HG02798 (cell line): Measurements from ENCODE around the gene LDB2.
"Not testable (repeated sequence)": the region's sequence is repeated elsewhere in the genome, so short reads cannot be mapped to it uniquely, and the experiment has no call there.

ENCODE experiments used
- ATAC-seq: cut with Tn5 transposase; IDR thresholded peaks from one replicate; pipeline ENCODE4 v1.9.1; 2021; ENCODE audit warnings: mild to moderate bottlenecking; ENCODE audit not compliant: unreplicated experiment, poor library complexity

Gene LDB2

DNA sequence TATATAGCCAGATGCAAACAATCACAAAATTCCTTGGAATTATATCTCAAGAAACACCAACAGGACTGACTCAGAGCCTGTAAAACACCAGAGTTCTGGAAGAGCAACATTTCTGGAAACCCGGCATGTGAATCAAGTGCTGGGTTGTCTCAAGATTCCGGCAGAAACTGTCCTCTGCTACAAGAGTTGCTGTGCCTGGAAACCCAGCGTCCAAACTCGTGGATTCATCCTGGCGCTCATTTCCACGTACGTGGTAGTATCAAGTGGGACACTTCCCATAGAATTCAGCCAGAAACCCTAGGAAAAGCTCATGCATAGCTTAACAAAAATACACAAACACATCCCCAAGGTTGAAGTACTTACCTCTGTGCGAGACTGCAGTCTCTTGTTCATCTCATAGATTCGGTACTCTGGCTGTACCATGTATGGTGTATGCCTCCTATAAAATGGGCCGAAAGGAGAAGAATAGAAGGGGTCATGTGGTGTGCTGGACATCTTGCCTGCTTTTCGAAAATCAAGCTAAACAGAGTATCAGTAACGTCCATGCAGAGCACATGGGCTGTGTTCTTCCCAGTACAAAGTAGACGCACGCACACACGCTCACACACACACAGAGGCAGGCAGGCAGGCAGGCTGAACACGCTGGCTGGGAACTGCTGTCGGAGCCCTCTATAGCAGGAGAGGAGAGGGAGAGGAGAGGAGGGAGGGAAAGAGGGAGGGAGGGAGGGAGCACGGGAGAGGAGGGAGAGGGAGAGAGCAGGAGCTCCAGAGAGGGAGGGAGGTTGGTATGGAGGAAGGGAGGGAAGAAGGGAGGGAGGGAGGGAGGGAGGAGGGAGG lies at the start of gene LDB2:
Gene LDB2, minus strand, starts transcription at position 655 of the 837 bp plus-strand sequence.
- no peak for ATAC-seq

DNA sequence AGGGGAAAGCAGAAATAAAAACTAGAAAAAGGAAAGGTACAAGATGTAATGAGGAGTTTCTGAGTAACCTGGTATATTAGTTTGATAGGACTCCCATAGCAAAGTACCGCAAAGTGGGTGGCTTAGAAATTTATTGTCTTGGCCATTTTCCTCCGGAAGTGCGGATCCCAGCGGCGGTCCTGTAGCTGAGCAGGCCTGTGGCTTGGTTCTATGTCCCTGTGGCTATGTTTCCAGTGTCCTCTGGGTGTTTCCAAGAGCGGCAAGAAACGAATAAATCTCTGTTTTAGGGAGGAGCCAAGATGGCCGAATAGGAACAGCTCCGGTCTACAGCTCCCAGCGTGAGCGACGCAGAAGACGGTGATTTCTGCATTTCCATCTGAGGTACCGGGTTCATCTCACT lies 44.0 kb upstream of the LDB2 start:
- no peak for ATAC-seq

DNA sequence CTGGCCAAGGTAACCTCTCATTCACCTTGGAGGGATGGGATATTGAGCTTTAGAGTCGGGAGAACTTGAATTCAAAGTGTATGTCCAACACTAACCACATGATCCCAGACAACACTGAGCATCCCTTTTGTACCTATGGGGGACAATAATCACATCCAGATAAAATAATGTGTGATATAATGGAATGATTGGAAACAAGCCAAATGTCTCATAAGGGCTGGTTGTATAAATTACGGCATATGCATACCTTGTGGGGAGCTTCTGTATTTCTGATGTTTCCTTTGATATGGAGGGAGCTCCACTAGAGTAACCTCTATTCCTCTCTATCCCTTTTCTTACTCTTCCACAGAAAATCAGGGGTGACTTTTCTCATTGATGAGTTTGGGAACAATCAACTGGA lies 40.7 kb upstream of the LDB2 start:
- no peak for ATAC-seq

DNA sequence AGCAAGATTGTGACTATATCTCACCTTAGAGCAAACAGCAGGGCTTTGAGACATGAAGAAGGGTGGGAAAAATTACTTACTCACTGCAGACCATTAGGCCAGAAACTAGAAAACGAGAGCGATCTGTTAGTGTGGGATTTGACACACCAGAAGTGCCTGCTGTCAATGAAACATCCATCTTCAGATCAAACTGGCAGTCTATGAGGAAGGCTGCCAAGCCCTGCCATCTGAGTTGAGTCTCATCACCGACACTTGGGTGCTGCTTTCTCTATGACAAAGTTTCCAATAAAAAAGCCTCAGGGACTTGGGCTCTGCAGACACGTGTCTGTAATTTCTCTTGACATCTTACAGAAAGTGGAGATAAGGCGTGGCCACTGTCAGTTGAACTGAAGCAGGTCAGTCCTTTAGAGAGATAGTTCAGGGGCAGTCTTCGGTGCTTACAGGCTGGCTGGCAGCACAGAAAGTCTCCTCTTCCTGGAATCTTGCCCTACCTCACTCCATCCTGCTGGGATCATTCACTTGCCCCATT lies 40.1 kb upstream of the LDB2 start:
- no peak for ATAC-seq

DNA sequence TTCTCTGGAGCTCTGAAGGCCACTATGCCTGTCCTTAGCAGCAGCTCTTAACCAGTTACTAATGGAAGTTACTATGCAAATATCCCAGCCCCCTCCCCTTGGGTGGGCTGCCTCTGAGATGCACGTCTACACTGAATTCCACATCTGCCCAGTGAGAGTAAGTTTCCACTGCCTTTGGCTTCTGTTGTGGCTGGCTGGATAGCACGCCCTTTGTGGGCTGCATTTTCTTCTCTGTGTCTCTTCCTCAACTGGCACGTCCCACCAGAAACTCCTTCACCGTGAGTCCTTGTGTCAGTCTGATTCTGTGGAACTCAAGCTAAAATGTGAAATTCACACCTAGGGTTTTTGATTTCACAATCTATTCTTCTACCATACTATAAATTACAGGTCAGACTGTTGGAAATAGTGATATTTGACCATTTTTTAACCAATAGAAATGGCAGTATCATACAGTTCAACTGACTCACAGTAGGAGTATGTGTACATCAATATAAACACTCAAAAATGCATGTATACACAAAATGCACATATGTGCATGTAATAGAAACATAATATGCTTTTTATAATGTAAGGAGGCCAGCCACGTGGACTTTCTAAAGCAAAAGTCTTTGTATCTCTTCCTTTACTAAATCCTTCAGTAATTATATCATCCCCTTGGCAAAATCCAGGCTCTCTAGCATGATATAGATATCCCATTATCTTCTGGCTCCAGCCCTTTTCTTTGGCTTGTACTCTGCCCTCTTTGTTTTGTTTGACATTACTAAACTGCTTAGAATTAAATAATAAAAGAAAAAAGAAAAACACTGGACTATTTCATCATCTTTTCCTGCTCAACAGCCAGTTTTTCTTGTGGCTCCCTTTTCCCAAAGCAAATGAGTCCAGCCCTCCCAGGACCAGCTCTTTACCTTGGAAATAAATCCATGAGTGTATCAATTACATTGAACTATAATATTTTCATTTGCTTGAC lies 33.2 kb upstream of the LDB2 start:
- no peak for ATAC-seq

DNA sequence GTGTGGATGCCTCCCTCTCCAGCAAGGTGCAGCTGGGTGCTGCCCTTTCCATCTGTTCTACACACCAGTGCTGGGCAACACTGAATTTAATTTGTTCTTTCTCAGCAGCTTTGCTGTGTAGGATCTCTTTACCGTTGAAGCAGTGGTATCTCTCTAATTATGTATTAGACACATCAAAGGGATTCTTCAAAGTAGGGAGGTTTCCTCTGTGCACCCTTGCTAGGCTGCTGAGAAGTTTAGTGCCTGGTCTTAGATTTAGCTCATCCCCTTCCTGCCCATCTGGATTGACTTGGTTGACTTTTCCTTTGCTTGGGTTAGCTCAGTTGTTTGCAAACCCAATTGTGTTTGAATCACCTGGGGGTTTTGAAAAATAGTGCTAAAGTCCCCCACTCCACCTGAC lies 27.8 kb upstream of the LDB2 start:
- no peak for ATAC-seq

DNA sequence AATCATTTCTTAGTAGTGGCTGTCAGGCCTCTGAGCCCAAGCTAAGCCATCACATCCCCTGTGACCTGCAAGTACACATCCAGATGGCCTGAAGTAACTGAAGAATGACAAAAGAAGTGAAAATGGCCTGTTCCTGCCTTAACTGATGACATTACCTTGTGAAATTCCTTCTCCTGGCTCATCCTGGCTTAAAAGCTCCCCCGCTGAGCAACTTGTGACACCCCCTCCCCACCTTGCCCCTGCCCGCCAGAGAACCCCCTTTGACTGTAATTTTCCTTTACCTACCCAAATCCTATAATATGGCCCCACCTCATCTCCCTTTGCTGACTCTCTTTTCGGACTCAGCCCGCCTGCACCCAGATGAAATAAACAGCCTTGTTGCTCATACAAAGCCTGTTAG lies 20.3 kb upstream of the LDB2 start:
- not testable (repeated sequence) for ATAC-seq

DNA sequence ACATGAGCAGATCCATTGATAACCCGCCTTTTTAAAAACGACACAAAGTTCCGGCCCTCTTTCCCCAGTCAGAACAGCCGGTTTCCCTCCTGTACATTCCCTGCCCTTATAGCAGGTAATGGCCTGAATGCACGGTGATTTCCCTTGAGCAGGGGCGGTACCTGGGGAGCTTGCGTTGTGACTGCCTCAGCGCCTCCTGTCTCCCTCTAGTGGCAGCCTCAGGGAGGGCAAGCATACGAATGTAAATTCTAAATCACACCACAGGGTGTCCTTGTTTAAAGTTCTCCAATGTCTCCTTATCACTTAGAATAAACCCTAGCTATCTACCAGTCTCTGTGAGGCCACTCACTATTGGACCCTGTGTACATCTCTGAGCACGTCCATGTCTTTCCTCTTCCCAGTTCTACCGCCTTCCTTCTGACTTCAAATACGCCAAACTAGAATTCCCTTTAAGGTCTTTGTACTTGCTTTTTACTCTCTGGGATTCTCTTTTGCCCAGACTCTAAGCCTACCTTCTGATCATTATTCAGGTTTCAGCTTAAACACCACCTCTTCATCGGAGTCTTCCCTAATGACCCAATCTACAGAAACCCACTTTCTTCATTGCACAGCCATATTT lies 18.4 kb upstream of the LDB2 start:
- ATAC-seq: peak; percentile 99

DNA sequence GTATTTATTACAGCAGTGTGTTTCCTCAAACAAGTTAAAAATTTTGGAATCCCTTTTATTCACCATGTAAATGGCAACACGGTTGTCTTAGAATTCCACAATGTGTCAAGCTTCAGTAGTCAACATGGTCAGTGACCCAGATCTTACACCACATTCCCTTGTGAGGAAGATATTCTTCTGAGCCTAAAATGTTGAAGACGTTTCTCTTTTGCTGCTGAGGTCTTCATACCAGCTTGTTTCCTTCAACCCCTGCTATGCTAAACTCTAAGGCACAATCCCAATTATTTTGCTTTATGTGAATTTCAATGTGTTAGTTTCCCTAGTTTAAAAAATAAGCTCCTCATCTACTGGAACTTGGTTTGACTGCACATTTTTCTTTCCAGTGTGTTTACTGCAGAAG lies 17.6 kb upstream of the LDB2 start:
- no peak for ATAC-seq

DNA sequence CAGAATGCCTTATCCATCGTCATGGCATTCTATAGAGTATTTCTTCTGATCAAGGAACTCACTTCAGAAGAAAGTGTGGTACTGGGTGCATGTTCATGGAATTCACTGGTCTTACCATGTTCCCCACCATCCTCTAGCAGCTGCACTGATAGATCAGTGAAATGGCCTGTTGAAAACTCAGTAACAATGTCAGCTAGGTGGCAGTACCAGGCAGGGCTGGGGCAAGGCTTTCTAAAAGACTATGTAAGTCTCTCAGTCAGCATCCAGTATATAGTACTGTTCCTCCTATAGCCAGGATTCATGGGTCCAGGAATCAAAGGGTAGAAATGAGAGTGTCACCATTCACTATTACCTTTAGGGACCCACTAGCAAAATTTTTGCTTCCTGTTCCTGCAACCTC lies 15.8 kb upstream of the LDB2 start:
- ATAC-seq: no peak

DNA sequence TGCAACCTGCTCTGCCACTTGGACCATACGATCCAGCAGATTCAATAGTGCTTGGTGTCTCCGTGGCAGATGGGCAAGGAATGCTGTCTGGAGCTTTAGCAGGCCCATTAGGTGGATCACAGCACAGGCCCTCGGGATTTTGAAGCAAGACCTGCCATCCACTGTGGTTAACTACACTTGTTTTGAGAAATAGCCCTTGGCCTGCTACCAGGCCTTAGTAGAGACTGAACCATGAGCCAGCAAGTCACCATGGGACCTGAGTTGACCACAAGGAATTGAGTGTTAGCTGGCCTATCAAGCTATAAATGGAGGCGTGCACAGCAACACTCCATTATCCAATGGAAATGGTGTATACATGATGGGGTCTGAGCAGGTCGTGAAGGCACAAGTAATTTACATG lies 14.5 kb upstream of the LDB2 start:
- no peak for ATAC-seq

DNA sequence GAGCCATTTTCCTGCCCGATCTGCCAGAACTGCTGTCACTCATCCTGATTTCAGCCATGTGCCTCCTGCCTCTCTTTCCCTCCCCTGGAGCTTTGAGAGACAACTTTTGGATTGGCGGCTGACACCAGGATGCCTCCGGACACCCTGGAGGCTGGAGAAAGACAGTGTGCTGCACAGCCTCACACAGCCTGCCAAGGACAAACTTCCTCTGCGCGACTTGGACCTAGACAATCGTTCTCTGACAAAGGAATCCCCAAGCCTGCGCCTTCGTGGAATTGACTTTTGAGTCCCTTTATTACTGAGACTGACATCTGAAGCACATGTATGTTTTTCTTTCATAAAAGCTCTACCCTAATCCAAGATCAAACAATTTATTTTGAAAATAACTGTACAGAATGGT lies 10.8 kb upstream of the LDB2 start:
- ATAC-seq: no peak

DNA sequence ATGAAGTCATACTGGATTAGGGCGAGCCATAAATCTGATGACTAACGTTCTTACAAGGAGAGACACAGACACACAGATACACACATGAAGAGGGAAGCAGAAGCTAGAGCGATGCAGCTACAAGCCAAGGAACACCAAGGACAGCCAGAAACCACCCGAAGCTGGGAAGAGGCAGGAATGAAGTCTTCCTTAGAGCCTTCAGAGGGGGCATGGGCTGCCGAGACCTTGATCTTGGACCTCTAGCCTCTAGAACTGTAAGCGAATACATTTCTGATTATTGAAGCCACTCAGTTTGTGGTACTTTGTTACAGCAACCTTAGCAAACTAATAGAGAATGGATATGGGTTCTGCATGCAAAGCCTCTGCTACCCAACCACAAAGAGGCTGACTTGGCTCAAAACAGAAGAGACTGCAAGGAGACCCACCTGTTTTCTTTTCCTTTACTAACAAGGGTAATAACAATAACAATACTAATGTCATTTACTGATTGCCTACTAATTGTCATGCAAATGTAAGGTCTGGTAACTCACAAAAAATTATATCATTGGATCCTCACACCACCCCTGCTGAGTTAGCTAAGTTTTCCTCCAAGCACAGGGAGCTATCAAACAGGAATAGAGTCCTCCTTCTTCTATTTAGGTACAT lies 10.1 kb upstream of the LDB2 start:
- ATAC-seq: no peak

DNA sequence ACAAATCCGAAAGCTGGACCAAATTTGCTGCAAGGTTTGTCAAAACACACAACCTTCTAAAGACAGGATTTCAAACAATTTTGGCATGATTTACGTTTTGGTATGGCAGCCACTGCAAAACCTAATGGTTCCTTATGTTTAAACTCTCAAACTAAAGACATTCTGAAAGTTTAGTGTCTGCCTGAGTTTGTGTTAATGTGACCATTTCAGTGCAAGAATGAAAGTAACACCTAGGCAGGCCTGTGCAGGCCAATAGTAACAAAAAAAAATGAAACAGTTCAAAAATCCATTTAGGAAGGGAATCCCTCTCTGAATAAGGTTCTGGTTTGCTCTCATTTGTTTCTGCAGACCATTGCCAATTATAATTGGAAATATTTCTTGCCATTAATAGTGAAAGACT lies 1.9 kb upstream of the LDB2 start:
- ATAC-seq: no peak

DNA sequence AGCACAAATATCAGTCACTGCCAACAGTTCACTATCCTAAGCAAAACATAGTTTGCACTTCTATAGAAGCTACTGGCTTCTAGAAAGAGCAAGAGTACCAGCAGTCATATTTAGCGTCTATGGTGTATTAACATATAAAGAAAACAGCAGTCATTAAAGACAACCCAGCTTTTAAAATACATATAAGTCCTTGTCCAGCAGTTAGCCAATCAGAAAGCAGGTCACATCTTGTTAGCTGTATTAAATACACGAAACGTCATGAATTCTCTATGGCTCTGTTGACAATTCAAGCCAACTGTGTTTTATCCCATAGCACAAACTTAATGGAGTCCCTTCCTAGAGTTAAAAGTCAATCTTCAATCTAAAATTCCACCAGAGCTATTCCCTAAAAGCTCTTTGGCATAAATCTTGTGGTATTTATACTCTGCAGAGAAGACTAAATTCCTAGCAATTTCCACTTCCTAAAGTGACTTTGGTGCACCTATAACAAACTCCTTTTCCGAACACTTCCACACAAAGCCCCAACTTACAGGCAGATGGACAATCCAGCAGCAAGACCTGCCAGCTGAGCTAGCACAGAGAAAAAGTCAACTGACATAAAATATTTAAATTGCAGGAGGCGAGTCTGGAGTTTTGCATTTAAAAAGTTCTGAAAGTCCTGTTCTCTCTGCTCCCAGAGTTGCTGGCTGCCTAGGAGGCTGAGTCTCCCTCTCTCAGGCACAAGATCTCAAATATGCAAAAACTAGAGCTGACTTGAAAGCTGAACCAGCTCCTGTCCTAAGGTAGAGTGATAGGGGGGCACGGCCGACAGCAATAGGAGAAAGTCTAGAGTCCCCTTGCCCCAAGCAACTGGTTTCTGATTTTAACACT lies 1.3 kb downstream of the LDB2 start:
- ATAC-seq: no peak

DNA sequence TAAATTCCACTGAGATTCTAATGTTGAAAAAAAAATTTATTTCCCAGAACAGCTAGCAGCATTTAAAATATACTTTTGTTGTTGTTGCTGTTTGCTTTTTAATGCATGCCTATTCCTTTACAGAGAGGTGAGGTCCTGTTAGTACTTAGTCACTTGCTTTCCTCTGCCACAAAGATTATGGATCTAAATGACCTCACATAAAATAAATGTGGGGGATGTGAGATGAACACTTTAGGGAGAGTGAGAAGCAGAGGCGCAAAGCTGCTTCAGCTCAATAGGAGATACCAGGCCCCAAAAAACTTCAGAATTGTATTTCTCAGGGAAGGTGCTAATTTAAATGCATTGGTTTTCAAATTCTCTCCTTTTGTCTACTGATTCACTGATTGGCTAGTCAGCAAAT lies 4.0 kb downstream of the LDB2 start:
- ATAC-seq: no peak

DNA sequence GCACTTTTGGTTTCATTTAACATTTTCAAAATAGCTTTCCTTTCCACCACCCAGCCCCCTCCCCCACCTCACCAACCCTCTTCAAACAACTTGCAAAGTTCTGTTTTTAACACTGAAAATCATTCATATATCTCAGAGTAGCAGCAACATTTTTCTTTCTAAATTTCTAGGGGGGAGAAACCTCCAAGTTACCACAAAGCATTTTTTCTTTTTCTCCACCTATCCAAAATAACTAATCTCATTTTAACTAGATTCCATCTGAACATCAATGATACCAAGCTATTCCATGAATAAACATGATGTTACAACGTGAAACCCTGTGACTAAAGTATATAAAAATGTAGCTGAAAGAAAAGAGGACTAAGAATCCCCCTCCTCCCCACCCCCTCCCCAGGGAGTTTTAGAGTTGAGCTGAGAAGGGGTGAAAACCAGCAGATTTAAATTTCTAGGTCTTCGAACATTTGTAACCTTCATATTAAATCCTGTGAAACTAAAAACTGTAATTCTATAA lies 5.2 kb downstream of the LDB2 start:
- ATAC-seq: no peak

DNA sequence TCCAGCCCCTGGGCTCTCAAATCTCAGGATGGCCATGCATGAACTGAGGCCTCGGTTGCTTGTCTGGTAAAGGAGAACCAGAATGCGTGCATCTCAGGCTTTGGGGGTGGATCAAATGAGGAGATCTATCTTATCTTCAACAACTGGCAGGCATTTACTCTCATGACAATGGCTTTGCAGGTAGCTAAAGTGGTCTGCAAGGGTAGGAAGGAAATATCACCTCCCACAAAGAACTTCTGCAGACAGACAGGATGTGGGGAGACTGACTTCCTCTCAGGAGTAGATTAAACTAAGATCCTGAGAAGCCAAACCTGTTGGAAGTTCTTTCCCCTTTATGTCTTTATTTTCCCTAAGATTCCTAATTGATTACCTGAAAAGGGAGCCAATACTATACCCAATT lies 7.8 kb downstream of the LDB2 start:
- ATAC-seq: no peak

DNA sequence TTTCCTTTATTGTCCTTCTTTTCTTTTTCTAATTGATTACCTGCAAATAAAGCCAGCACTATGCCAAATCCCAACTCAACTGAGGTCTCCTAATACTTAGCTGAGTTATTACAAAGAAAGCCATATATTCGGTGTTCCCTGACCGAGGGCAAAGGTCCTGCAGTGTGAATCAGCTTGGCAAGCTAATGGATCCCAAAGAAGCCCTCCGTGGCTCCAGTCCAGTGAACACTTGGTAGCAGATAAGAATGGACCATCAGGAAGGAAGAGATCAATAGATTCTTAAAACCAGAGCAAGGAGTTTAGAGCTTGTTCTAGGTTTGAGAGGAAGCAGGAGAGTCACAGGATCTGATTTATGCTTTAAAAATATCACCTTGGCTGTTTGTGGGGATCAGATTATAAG lies 8.5 kb downstream of the LDB2 start:
- no peak for ATAC-seq
